A549 (cell line): ENCODE measurements around the gene HYAL3. TPM values are rescaled to one million over a fixed set of nuclear protein-coding genes. Genes with fewer than 3 reads are reported as not detected.
A peak's percentile ranks its signal among the peaks of the same experiment; 100 is the strongest.

ENCODE experiments used
- ATAC-seq, 2 experiments: fragments of 200-7000 bp in 1 of 2; fragments of >200 bp in 1 of 2; cut with Nextera tagmentation in 1 of 2; cut with Tn5 transposase in 1 of 2; 3 replicates each; pipeline versions ENCODE4 v1.8.0 to v1.9.1; 2018 to 2020; ENCODE audit warnings: mild to moderate bottlenecking in 1 of 2, moderate library complexity in 1 of 2
- CTCF ChIA-PET: fragments of 300-600 bp; sonication (Branson Sonifier 250); formaldehyde crosslinking; extraction: SDS; loops from one replicate; lab custom pipeline; 2021; ENCODE audit warnings: antibody characterized with exemption, inconsistent platforms; lab: Yijun Ruan, JAX
- POLR2A ChIA-PET: fragments of 350-600 bp; formaldehyde crosslinking; extraction: SDS; loops from one replicate; lab custom pipeline; 2021; ENCODE audit warnings: antibody characterized with exemption, inconsistent platforms; lab: Yijun Ruan, JAX
- DNase-seq, 2 experiments: peaks; one replicate each; pipeline versions ENCODE4 v3.0.0 to v3.0.0-alpha.2; 2011 to 2016; ENCODE audit warnings: low read depth in 1 of 2, low spot score in 1 of 2
- FAIRE-seq: peaks from 2 replicates; lab custom pipeline; 2011; peaks lifted over from hg19 to GRCh38; lab: Jason Lieb, UNC
- H3K27ac ChIP-seq, 2 experiments: fragments of >200 bp; sonication (Bioruptor Twin); formaldehyde crosslinking; 3 replicates each; pipeline ENCODE4 v1.5.1; 2016 to 2017
- H3K4me1 ChIP-seq: fragments of >200 bp; sonication (Bioruptor Twin); formaldehyde crosslinking; 3 replicates; pipeline ENCODE4 v1.6.1; 2016
- H3K4me2 ChIP-seq: fragments of >200 bp; sonication (Bioruptor Twin); formaldehyde crosslinking; 3 replicates; pipeline ENCODE4 v1.6.1; 2016
- H3K4me3 ChIP-seq: fragments of >200 bp; sonication (Bioruptor Twin); formaldehyde crosslinking; 3 replicates; pipeline ENCODE4 v1.5.1; 2016
- H3K9me3 ChIP-seq: fragments of >200 bp; sonication (Bioruptor Twin); formaldehyde crosslinking; 3 replicates; pipeline ENCODE4 v1.6.1; 2016
- ATOH8 ChIP-seq: fragments of 250-450 bp; sonication (Bioruptor Pico); IDR thresholded peaks from 2 replicates; pipeline ENCODE4 v1.5.0; 2020; ENCODE audit warnings: low read depth, mild to moderate bottlenecking, moderate library complexity
- CHD2 ChIP-seq: fragments of 150-350 bp; IDR thresholded peaks from 2 replicates; pipeline ENCODE4 v1.6.1; 2014; ENCODE audit warnings: low read length; ENCODE audit not compliant: partially characterized antibody
- EHF ChIP-seq: fragments of 250-450 bp; sonication (Bioruptor Pico); IDR thresholded peaks from 2 replicates; pipeline ENCODE4 v1.5.0; 2020; ENCODE audit warnings: mild to moderate bottlenecking
- ELK1 ChIP-seq: fragments of 150-350 bp; IDR thresholded peaks from 2 replicates; pipeline ENCODE4 v1.6.1; 2014; ENCODE audit warnings: low read depth, mild to moderate bottlenecking, low read length
- ESRRA ChIP-seq: fragments of 150-350 bp; IDR thresholded peaks from 2 replicates; pipeline ENCODE4 v1.6.1; 2014; ENCODE audit warnings: mild to moderate bottlenecking, low read length, borderline replicate concordance
- FOXS1 ChIP-seq: fragments of 250-450 bp; sonication (Bioruptor Pico); IDR thresholded peaks from 2 replicates; pipeline ENCODE4 v1.5.0; 2020; ENCODE audit warnings: mild to moderate bottlenecking, moderate library complexity
- GATA3 ChIP-seq: IDR thresholded peaks from 2 replicates; pipeline ENCODE4 v1.6.1; 2012; ENCODE audit warnings: borderline replicate concordance
- HMGXB4 ChIP-seq: fragments of 250-450 bp; sonication (Bioruptor Pico); IDR thresholded peaks from 2 replicates; pipeline ENCODE4 v1.5.0; 2021; ENCODE audit warnings: mild to moderate bottlenecking, moderate library complexity, borderline replicate concordance
- HOXB5 ChIP-seq: fragments of 250-450 bp; sonication (Bioruptor Pico); IDR thresholded peaks from 2 replicates; pipeline ENCODE4 v1.5.0; 2020; ENCODE audit warnings: mild to moderate bottlenecking, moderate library complexity
- MAFK ChIP-seq: fragments of 450-650 bp; IDR thresholded peaks from 2 replicates; pipeline ENCODE4 v1.6.1; 2014; ENCODE audit not compliant: partially characterized antibody
- MAZ ChIP-seq: fragments of 150-350 bp; IDR thresholded peaks from 2 replicates; pipeline ENCODE4 v1.6.1; 2014; ENCODE audit warnings: antibody characterized with exemption, low read depth, low read length, borderline replicate concordance
- MYC ChIP-seq: IDR thresholded peaks from 2 replicates; pipeline ENCODE4 v1.6.1; 2012; ENCODE audit warnings: mild to moderate bottlenecking, inconsistent platforms, low read length, improper control_type of control experiment, borderline replicate concordance
- NR3C1 ChIP-seq: fragments of >200 bp; sonication (Bioruptor Twin); formaldehyde crosslinking; IDR thresholded peaks from 3 replicates; pipeline ENCODE4 v1.6.1; 2017
- RAD21 ChIP-seq, 2 experiments: fragments of >200 bp in 1 of 2; sonication (Bioruptor Twin) in 1 of 2; formaldehyde crosslinking in 1 of 2; IDR thresholded peaks in 1 of 2; conservative IDR thresholded peaks in 1 of 2; 2 replicates in 1 of 2; 3 replicates in 1 of 2; pipeline ENCODE4 v1.6.1; 2012 to 2018; ENCODE audit warnings: inconsistent platforms in 1 of 2
- RCOR1 ChIP-seq: fragments of 150-350 bp; IDR thresholded peaks from 2 replicates; pipeline ENCODE4 v1.6.1; 2014; ENCODE audit warnings: antibody characterized with exemption, low read length, low read depth
- SMC3 ChIP-seq: fragments of >200 bp; sonication (Bioruptor Twin); formaldehyde crosslinking; IDR thresholded peaks from 3 replicates; pipeline ENCODE4 v1.6.1; 2018; ENCODE audit warnings: inconsistent platforms
- ZC3H11A ChIP-seq: fragments of 450-650 bp; IDR thresholded peaks from 2 replicates; pipeline ENCODE4 v1.6.1; 2014; ENCODE audit warnings: antibody characterized with exemption, mild to moderate bottlenecking
- ZSCAN20 ChIP-seq: fragments of 250-450 bp; sonication (Bioruptor Pico); IDR thresholded peaks from 2 replicates; pipeline ENCODE4 v1.8.0; 2022; ENCODE audit warnings: mild to moderate bottlenecking, moderate library complexity
- WGBS: methylation state at CpG from one replicate; pipeline ENCODE4 v1.1.6; 2017; ENCODE audit errors: missing lambda C conversion rate; 5-methylcytosine and 5-hydroxymethylcytosine counted together
- polyA plus RNA-seq, 4 experiments: library from polyadenylated mRNA; depleted of rRNA in 3 of 4; stranded (reverse); fragments of >200 nt; fragmentation: RNase III in 1 of 4; extraction: RNeasy Plus Mini Kit Qiagen cat#74134 plus additional on column Dnase treatment in 1 of 4; gene quantifications; 2 replicates in 3 of 4; 3 replicates in 1 of 4; pipeline ENCODE4 v1.2.3, GENCODE V29; 2011 to 2017
- TF ChIP-seq, protein P1 (sequence below): fragments of 450-650 bp; IDR thresholded peaks from 2 replicates; pipeline ENCODE4 v1.6.1; 2014; ENCODE audit warnings: antibody characterized with exemption
- TF ChIP-seq, protein P2 (sequence below): fragments of >200 bp; sonication (Bioruptor Twin); formaldehyde crosslinking; IDR thresholded peaks from 3 replicates; pipeline ENCODE4 v1.5.1; 2016
- TF ChIP-seq, protein P3 (sequence below): IDR thresholded peaks from 2 replicates; pipeline ENCODE4 v1.6.1; 2012; ENCODE audit warnings: low read depth, borderline replicate concordance

Gene HYAL3
- polyA plus RNA-seq, 2 of the 4 experiments (the other 2 are of a cell fraction), result 3.0 to 5.0 TPM

DNA sequence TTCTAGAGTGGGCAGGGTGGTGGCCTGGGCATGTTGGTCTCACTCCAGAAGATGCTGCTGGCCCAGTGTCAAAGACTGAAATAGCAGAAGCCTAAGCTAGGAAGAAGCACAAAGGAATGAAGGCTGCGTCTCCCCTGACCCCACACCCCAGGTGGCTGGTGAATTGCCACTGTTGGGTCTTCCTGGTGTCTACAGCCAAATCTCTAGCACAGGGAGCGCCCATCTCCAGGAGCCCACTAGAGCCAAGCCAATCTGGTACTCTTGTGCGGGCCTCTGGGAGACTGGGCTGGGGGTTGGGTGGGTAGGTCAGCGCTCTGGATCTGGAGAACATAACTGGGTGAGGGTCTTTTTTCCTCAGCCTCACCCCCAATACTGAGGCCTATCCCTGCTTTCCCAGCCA lies 27.9 kb upstream of the HYAL3 start:
- no peak for TF ChIP-seq MAFK
- no peak for TF ChIP-seq FOXS1 (CRISPR knock-in tag)
- TF ChIP-seq ZSCAN20 (CRISPR knock-in tag), result no peak
- TF ChIP-seq GATA3, result no peak
- no peak for TF ChIP-seq ESRRA
- TF ChIP-seq SMC3, result no peak
- TF ChIP-seq MYC, result no peak
- TF ChIP-seq ATOH8 (CRISPR knock-in tag), result no peak
- Histone ChIP-seq H3K4me1 (peaks cover 17% of the 10 kb centered on the region), H3K27ac (peak overlapping the region; percentile 77 to 98), H3K9me3 (no peaks in the 10 kb centered on the region), H3K4me3 (peak overlapping the region; percentile 71), H3K4me2 (peak overlapping the region; percentile 86)
- ATAC-seq (no peak), DNase-seq (no peak), FAIRE-seq (no peak)
- ChIA-PET POLR2A (interaction anchor here (2.1 kb wide), 1 partner anchor 10 kb away, joined by 27 read pairs; no protein-coding TSS in a partner anchor), CTCF (interaction anchor here (1.3 to 1.9 kb wide), 4 partner anchors 9 to 133 kb away, joined by 3 to 8 read pairs (median 4); no protein-coding TSS in a partner anchor)
- WGBS, result 50% methylated on average over 3 of the region's 4 CpGs

GRCh38 chr3:50326182-50326541 lies 27.0 kb upstream of the HYAL3 start:
- H3K4me3 ChIP-seq, result no peak overlapping the region
- TF ChIP-seq RAD21 (conservative IDR thresholded peaks at IDR 0.05 in 1 of 2, IDR thresholded peaks at IDR 0.05 in 1 of 2) (no peak), NR3C1 (no peak), HOXB5 (CRISPR knock-in tag) (no peak), ESRRA (no peak)
- TF ChIP-seq, all 56 proteins: peak for 0
- ChIA-PET POLR2A (no interaction called here), CTCF (interaction anchor here (1.2 kb wide), 1 partner anchor 27 kb away, joined by 3 read pairs; the partner anchor contains the start of genes HYAL3 and NAA80)
- Histone ChIP-seq H3K4me2 (no peak overlapping the region), H3K9me3 (no peaks in the 10 kb centered on the region), H3K27ac (no peak overlapping the region), H3K4me1 (peaks cover 21% of the 10 kb centered on the region)
- no peak for FAIRE-seq
- no peak for ATAC-seq
- DNase-seq, result no peak
- 95% methylated on average over 8 of the region's 8 CpGs for WGBS

GRCh38 chr3:50325497-50326181 lies 26.4 kb upstream of the HYAL3 start:
- no peak for TF ChIP-seq MAZ
- Histone ChIP-seq H3K4me3 (no peak overlapping the region), H3K27ac (no peak overlapping the region), H3K4me2 (no peak overlapping the region), H3K9me3 (no peaks in the 10 kb centered on the region), H3K4me1 (peaks cover 21% of the 10 kb centered on the region)
- FAIRE-seq (no peak), ATAC-seq (no peak), DNase-seq (no peak)
- ChIA-PET CTCF (interaction anchor here (1.1 to 5.1 kb wide), 6 partner anchors 9 to 131 kb away, joined by 3 to 56 read pairs (median 8); partner anchors contain the start of genes GNAI2, HYAL3 and NAA80), POLR2A (no interaction called here)
- WGBS, result 80% methylated on average over 11 of the region's 11 CpGs

DNA sequence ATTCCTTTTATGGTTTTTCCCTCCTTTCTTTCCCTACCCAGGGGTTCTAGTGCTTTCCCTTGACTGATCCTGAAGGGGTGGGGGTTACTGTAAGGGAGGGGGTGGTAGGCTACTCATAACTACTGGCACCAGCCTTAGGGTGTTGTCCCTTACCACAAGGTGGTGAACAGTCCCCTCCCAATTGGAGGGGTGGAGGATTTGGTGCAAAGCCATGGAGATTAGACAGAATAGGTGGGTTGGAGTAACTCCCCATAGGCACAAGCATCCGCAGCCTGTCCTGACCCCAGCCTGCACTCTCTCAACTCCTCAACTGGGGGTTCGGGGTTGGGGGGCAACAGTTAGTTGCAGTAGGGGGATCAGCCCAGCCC lies 25.9 kb upstream of the HYAL3 start:
- ChIA-PET POLR2A (interaction anchor here (1.0 kb wide), 1 partner anchor 44 kb away, joined by 7 read pairs; no protein-coding TSS in a partner anchor), CTCF (interaction anchor here (0.6 to 5.1 kb wide), 16 partner anchors 10 to 131 kb away, joined by 3 to 56 read pairs (median 7); partner anchors contain the start of genes GNAI2, HYAL1, HYAL3 and IFRD2)
- WGBS, result 100% methylated on average over 1 of the region's 2 CpGs
- ATAC-seq (no peak), DNase-seq (no peak), FAIRE-seq (no peak)
- H3K27ac ChIP-seq, result no peak overlapping the region
- H3K4me2 ChIP-seq, result no peak overlapping the region
- no peak overlapping the region for H3K4me3 ChIP-seq
- peaks cover 25% of the 10 kb centered on the region for H3K4me1 ChIP-seq
- H3K9me3 ChIP-seq, result no peaks in the 10 kb centered on the region
- TF ChIP-seq, protein P1, sequence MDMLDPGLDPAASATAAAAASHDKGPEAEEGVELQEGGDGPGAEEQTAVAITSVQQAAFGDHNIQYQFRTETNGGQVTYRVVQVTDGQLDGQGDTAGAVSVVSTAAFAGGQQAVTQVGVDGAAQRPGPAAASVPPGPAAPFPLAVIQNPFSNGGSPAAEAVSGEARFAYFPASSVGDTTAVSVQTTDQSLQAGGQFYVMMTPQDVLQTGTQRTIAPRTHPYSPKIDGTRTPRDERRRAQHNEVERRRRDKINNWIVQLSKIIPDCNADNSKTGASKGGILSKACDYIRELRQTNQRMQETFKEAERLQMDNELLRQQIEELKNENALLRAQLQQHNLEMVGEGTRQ, result no peak
- TF ChIP-seq RCOR1 (no peak), ELK1 (no peak), CHD2 (no peak), ZC3H11A (no peak), HMGXB4 (CRISPR knock-in tag) (no peak), GATA3 (no peak), EHF (no peak)
- TF ChIP-seq, protein P2, sequence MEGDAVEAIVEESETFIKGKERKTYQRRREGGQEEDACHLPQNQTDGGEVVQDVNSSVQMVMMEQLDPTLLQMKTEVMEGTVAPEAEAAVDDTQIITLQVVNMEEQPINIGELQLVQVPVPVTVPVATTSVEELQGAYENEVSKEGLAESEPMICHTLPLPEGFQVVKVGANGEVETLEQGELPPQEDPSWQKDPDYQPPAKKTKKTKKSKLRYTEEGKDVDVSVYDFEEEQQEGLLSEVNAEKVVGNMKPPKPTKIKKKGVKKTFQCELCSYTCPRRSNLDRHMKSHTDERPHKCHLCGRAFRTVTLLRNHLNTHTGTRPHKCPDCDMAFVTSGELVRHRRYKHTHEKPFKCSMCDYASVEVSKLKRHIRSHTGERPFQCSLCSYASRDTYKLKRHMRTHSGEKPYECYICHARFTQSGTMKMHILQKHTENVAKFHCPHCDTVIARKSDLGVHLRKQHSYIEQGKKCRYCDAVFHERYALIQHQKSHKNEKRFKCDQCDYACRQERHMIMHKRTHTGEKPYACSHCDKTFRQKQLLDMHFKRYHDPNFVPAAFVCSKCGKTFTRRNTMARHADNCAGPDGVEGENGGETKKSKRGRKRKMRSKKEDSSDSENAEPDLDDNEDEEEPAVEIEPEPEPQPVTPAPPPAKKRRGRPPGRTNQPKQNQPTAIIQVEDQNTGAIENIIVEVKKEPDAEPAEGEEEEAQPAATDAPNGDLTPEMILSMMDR, result no peak
- TF ChIP-seq, protein P3, sequence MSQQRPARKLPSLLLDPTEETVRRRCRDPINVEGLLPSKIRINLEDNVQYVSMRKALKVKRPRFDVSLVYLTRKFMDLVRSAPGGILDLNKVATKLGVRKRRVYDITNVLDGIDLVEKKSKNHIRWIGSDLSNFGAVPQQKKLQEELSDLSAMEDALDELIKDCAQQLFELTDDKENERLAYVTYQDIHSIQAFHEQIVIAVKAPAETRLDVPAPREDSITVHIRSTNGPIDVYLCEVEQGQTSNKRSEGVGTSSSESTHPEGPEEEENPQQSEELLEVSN, result no peak
